Nephron (organoid): Measurements from ENCODE around the gene CAMKMT.

Experiments
- H3K27ac Mint-ChIP-seq, 3 experiments: 2 replicates each; pipeline ENCODE4 v1.8.0; 2020; ENCODE audit warnings: mixed read lengths in 3 of 3, mild to moderate bottlenecking in 2 of 3, moderate library complexity in 1 of 3
- H3K27me3 Mint-ChIP-seq: 2 replicates; pipeline ENCODE4 v1.8.0; 2021; ENCODE audit warnings: low read depth, mild to moderate bottlenecking, moderate library complexity, mixed read lengths
- H3K36me3 Mint-ChIP-seq: 2 replicates; pipeline ENCODE4 v1.8.0; 2020; ENCODE audit warnings: low read depth, mixed read lengths
- H3K4me1 Mint-ChIP-seq: 2 replicates; pipeline ENCODE4 v1.8.0; 2020; ENCODE audit warnings: mixed read lengths
- H3K4me3 Mint-ChIP-seq, 3 experiments: 2 replicates each; pipeline ENCODE4 v1.8.0; 2020; ENCODE audit warnings: mild to moderate bottlenecking in 3 of 3, mixed read lengths in 3 of 3, moderate library complexity in 2 of 3
- H3K9me3 Mint-ChIP-seq: 2 replicates; pipeline ENCODE4 v1.8.0; 2020; ENCODE audit warnings: mixed read lengths
- TF ChIP-seq, protein P1 (sequence below), 3 experiments: fragments of 200-600 bp; sonication (generic); IDR thresholded peaks; one replicate each; pipeline ENCODE4 v1.5.0; 2021; ENCODE audit warnings: antibody characterized with exemption in 3 of 3; ENCODE audit not compliant: unreplicated experiment in 3 of 3

CAMKMT gene

DNA sequence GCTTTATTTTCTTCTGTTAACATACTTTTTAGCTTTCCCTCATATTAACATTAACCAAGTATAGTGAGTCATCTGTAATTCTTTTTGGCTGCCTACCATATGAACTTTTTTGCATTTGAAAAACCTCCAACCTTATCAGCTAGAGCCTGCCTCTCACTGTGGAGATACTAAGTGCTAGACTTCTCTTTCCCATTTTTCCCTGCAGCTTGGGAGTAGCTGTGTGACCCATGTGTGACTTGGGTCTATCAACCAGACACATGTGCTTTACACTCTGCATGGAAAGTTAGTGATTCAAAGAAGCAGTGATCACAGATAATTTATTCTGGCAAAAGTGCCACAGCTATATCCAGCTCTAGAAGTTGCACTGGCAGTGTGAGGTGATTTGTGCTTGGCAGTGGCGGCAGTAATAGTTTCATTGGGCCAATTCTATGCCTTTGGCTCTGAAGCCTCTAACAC, 36.7 kb upstream of the CAMKMT start:
- Mint-ChIP-seq H3K9me3 (no peaks in the 10 kb centered on the region), H3K27me3 (no peaks in the 10 kb centered on the region), H3K4me3 (no peak overlapping the region), H3K27ac (peak overlapping the region; percentile 93 to 96 (median 94)), H3K36me3 (peaks cover 65% of the 10 kb centered on the region), H3K4me1 (peaks cover 10% of the 10 kb centered on the region)
- TF ChIP-seq, protein P1, sequence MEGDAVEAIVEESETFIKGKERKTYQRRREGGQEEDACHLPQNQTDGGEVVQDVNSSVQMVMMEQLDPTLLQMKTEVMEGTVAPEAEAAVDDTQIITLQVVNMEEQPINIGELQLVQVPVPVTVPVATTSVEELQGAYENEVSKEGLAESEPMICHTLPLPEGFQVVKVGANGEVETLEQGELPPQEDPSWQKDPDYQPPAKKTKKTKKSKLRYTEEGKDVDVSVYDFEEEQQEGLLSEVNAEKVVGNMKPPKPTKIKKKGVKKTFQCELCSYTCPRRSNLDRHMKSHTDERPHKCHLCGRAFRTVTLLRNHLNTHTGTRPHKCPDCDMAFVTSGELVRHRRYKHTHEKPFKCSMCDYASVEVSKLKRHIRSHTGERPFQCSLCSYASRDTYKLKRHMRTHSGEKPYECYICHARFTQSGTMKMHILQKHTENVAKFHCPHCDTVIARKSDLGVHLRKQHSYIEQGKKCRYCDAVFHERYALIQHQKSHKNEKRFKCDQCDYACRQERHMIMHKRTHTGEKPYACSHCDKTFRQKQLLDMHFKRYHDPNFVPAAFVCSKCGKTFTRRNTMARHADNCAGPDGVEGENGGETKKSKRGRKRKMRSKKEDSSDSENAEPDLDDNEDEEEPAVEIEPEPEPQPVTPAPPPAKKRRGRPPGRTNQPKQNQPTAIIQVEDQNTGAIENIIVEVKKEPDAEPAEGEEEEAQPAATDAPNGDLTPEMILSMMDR (IDR thresholded peaks at IDR 0.05; ENCODE audit: unreplicated experiment in 3 of 3), result no peak

DNA sequence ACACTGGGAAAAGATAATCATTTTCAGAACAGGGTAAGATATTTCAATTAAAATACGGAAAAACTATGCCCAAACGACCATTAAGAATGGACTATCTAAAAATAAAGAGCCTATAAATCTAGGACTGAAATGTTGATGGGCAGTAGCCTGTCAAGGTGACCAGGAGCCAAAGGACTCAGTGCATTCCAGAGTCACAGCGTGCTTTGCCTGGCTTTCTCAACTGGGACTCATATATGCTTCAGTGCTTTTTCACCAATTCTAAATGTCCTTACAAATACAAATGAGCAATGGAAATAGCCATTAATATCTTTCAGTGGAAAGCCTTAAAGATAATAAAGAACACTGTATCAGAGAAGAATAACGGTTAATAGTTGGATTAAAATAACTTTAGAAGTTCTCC, 35.9 kb upstream of the CAMKMT start:
- H3K27ac Mint-ChIP-seq, result peak overlapping the region; percentile 68 to 96 (median 93)
- H3K9me3 Mint-ChIP-seq, result no peaks in the 10 kb centered on the region
- H3K36me3 Mint-ChIP-seq, result peaks cover 65% of the 10 kb centered on the region
- H3K4me3 Mint-ChIP-seq, result no peak overlapping the region
- peaks cover 10% of the 10 kb centered on the region for H3K4me1 Mint-ChIP-seq
- TF ChIP-seq, protein P1 (IDR thresholded peaks at IDR 0.05; ENCODE audit: unreplicated experiment in 3 of 3), result no peak
- no peaks in the 10 kb centered on the region for H3K27me3 Mint-ChIP-seq

DNA sequence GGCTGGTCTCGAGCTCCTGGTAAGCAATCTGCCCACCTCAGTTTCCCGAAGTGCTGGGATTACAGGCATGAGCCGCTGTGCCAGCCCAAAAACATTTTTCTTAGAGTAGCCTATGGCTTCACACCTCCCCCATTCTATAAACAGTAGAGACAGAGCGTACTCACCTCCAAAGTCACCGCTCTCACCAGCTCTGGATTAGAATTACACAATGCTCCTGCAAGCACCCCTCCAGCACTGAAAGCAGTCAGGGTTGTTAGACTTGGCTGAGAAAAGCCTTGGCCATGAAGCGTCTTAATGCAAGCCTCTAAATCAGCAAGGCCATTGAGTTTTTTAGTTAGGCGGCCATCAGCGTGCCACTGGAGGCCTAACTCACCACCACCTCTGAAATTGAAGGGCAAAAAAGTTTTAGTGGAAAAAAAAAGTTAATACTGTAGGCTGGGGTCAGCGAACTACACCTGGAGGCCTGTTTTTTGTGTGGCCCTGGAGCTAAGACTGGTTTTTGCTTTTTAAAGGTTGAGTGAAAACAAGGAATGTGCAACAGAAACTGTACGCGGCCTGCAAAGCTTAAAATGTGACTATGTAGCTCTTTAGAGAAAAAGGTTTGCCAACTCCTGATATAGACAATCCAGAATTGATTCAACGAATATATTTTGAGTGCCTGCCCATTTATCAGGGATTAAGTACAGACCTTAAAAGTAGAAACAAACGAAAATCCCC, 35.0 kb upstream of the CAMKMT start:
- Mint-ChIP-seq H3K4me1 (peaks cover 10% of the 10 kb centered on the region), H3K27me3 (no peaks in the 10 kb centered on the region), H3K36me3 (peaks cover 64% of the 10 kb centered on the region), H3K4me3 (no peak overlapping the region), H3K9me3 (no peaks in the 10 kb centered on the region), H3K27ac (peak overlapping the region; percentile 93 to 96 (median 93))
- TF ChIP-seq, protein P1 (IDR thresholded peaks at IDR 0.05; ENCODE audit: unreplicated experiment in 3 of 3), result no peak

DNA sequence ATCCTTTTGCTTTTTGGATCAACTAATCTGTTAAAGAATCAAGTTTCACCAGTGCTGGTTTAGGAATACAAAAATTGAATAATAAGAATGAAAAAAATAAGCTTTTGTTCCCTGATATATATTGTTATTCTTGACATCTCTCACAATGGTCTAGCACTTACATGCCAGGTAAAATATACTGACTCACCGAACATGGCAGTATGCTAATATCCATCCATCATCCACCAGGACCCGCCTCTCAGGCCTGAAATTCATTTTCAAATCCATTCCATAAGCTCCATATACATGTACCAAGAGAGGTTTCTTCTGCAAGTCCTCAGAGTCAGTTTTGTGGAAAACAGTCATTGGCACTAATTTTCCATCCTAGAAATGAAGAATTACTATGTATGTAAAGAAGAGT, 33.0 kb upstream of the CAMKMT start:
- Mint-ChIP-seq H3K4me1 (peaks cover 10% of the 10 kb centered on the region), H3K4me3 (no peak overlapping the region), H3K9me3 (no peaks in the 10 kb centered on the region), H3K27ac (peak overlapping the region in 2 of 3 experiments; percentile 92 to 94), H3K36me3 (peaks cover 57% of the 10 kb centered on the region), H3K27me3 (no peaks in the 10 kb centered on the region)
- TF ChIP-seq, protein P1 (IDR thresholded peaks at IDR 0.05; ENCODE audit: unreplicated experiment in 3 of 3), result no peak

DNA sequence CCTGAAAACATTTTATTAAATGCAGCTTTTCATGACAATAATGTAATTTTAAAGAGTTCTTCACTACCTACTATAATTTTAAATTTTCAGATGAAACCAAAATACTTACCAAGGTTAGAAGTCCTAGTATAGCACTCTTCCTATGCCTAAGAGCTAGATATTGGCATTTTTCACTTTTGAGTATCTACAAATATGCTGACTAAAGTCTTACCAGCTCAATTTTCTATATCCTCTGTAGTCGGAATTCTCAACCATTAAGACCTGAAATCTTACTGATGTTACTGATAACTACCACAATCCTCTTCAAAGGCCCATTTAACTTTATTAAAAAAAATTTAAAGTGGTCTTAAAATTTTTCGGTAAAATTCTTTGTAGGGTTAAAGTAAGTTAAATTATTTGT, 32.4 kb upstream of the CAMKMT start:
- H3K4me1 Mint-ChIP-seq, result peaks cover 10% of the 10 kb centered on the region
- TF ChIP-seq, protein P1 (IDR thresholded peaks at IDR 0.05; ENCODE audit: unreplicated experiment in 3 of 3), result no peak

DNA sequence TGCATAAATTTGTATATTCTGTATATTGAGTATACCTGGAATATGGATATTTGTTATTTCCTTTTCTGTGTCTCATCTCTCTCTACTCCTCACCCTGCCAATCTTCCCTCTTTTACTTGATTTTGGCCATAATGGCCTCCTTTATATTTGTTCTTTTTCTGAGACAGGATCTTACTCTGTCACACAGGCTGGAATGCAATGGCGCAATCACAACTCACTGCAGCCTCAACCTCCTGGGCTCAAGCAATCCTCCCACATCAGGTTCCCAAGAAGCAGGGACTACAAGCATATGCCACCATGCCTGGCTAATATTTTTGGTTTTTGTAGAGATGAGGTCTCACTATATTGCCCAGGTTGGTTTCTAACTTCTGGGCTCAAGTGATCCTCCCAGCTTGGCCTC, 30.9 kb upstream of the CAMKMT start:
- Mint-ChIP-seq H3K27me3 (no peaks in the 10 kb centered on the region), H3K4me1 (peaks cover 4% of the 10 kb centered on the region), H3K27ac (peak overlapping the region; percentile 7 to 94 (median 77)), H3K9me3 (no peaks in the 10 kb centered on the region), H3K4me3 (no peak overlapping the region), H3K36me3 (peaks cover 51% of the 10 kb centered on the region)
- TF ChIP-seq, protein P1 (IDR thresholded peaks at IDR 0.05; ENCODE audit: unreplicated experiment in 3 of 3), result no peak

More for the DNA sequence above, 32.4 kb upstream of the CAMKMT start:
- H3K27ac Mint-ChIP-seq, result peak overlapping the region; percentile 10 to 94 (median 92)
- no peak overlapping the region for H3K4me3 Mint-ChIP-seq
- no peaks in the 10 kb centered on the region for H3K9me3 Mint-ChIP-seq
- peaks cover 53% of the 10 kb centered on the region for H3K36me3 Mint-ChIP-seq
- no peaks in the 10 kb centered on the region for H3K27me3 Mint-ChIP-seq
